ENCODE measurements around the gene CYSLTR2.

The CYSLTR2 gene

GRCh38 chr13:48749699-48750473 is 96.2 kb downstream of the CYSLTR2 start (continued):
- TF ChIP-seq ZNF221 (tag by site-specific recombination; IDR thresholded peaks at IDR 0.05; ENCODE audit: borderline replicate concordance) (no peak), ZNF654 (tag by site-specific recombination; IDR thresholded peaks at IDR 0.05; ENCODE audit: low read depth) (peak; percentile 49; the same call in 1 of the 2 replicates), EGR2 (tag by site-specific recombination; IDR thresholded peaks at IDR 0.05; ENCODE audit: low read depth) (no peak), ZNF26 (tag by site-specific recombination; IDR thresholded peaks at IDR 0.05) (no peak), ZFP69B (tag by site-specific recombination; IDR thresholded peaks at IDR 0.05) (peak; percentile 60), ZNF202 (tag by site-specific recombination; IDR thresholded peaks at IDR 0.05; ENCODE audit: borderline replicate concordance) (no peak), KLF10 (tag by site-specific recombination; IDR thresholded peaks at IDR 0.05) (no peak), INSM2 (tag by site-specific recombination; IDR thresholded peaks at IDR 0.05) (peak; percentile 58), ZNF292 (tag by site-specific recombination; IDR thresholded peaks at IDR 0.05; ENCODE audit: borderline replicate concordance, low read depth) (no peak), ZNF610 (tag by site-specific recombination; IDR thresholded peaks at IDR 0.05; ENCODE audit: borderline replicate concordance) (no peak), ZNF544 (tag by site-specific recombination; IDR thresholded peaks at IDR 0.05) (no peak), GFI1B (tag by site-specific recombination; IDR thresholded peaks at IDR 0.05) (no peak), ZNF600 (tag by site-specific recombination; IDR thresholded peaks at IDR 0.05) (no peak), ZNF76 (tag by site-specific recombination; IDR thresholded peaks at IDR 0.05; ENCODE audit: borderline replicate concordance, low read depth) (no peak), SP3 (tag by site-specific recombination; IDR thresholded peaks at IDR 0.05) (no peak), ZNF791 (tag by site-specific recombination; IDR thresholded peaks at IDR 0.05) (no peak), ZNF211 (tag by site-specific recombination; IDR thresholded peaks at IDR 0.05; ENCODE audit: low read depth) (no peak), PRDM10 (tag by site-specific recombination; IDR thresholded peaks at IDR 0.05) (no peak), OSR2 (tag by site-specific recombination; IDR thresholded peaks at IDR 0.05) (peak; percentile 58; the same call in 1 of the 2 replicates), ZNF585B (tag by site-specific recombination; IDR thresholded peaks at IDR 0.05) (no peak), ZNF416 (tag by site-specific recombination; IDR thresholded peaks at IDR 0.05) (no peak), SP2 (tag by site-specific recombination; IDR thresholded peaks at IDR 0.05) (no peak), ZNF114 (tag by site-specific recombination; IDR thresholded peaks at IDR 0.05) (no peak), WT1 (tag by site-specific recombination; IDR thresholded peaks at IDR 0.05) (peak; percentile 71), ZNF549 (tag by site-specific recombination; IDR thresholded peaks at IDR 0.05) (no peak), ZNF830 (tag by site-specific recombination; IDR thresholded peaks at IDR 0.05; ENCODE audit: low read depth) (no peak), ZNF660 (tag by site-specific recombination; IDR thresholded peaks at IDR 0.05) (peak; percentile 85), GLIS2 (tag by site-specific recombination; IDR thresholded peaks at IDR 0.05) (0 out of 2 replicates have a peak, but pooled peaks have one; percentile 13), ZBTB17 (tag by site-specific recombination; IDR thresholded peaks at IDR 0.05) (0 out of 2 replicates have a peak, but pooled peaks have one; percentile 27), ZEB2 (tag by site-specific recombination; IDR thresholded peaks at IDR 0.05) (peak; percentile 81), ZNF596 (tag by site-specific recombination; IDR thresholded peaks at IDR 0.05) (no peak), ZNF214 (tag by site-specific recombination; IDR thresholded peaks at IDR 0.05; ENCODE audit: borderline replicate concordance) (no peak), ZNF302 (tag by site-specific recombination; IDR thresholded peaks at IDR 0.05; ENCODE audit: low read depth) (no peak)
- TF ChIP-seq, protein P1, sequence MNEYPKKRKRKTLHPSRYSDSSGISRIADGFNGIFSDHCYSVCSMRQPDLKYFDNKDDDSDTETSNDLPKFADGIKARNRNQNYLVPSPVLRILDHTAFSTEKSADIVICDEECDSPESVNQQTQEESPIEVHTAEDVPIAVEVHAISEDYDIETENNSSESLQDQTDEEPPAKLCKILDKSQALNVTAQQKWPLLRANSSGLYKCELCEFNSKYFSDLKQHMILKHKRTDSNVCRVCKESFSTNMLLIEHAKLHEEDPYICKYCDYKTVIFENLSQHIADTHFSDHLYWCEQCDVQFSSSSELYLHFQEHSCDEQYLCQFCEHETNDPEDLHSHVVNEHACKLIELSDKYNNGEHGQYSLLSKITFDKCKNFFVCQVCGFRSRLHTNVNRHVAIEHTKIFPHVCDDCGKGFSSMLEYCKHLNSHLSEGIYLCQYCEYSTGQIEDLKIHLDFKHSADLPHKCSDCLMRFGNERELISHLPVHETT (tag by site-specific recombination; IDR thresholded peaks at IDR 0.05) = peak; percentile 48; the same call in 1 of the 2 replicates

All from HEK293 (cell line).